Measurements from ENCODE around the gene PRSS36.
"Not testable (repeated sequence)": the region's sequence is repeated elsewhere in the genome, so short reads cannot be mapped to it uniquely, and the experiment has no call there.

The PRSS36 gene

GRCh38 chr16:31111881-31112466 lies 37.9 kb downstream of the PRSS36 start:
- Mint-ChIP-seq H3K9me3 (no peaks in the 10 kb centered on the region), H3K27me3 (ENCODE audit: low read depth) (no peaks in the 10 kb centered on the region), H3K36me3 (ENCODE audit: low read depth) (peaks cover 20% of the 10 kb centered on the region), H3K27ac (no peak overlapping the region), H3K4me3 (no peak overlapping the region), H3K4me1 (ENCODE audit: low read depth) (peaks cover 22% of the 10 kb centered on the region)
- DNase-seq (ENCODE audit: low spot score), result no peak

- peak overlapping the region; percentile 84 for H3K4me3 Mint-ChIP-seq
- H3K4me1 Mint-ChIP-seq (ENCODE audit: low read depth), result peaks cover 24% of the 10 kb centered on the region
- no peaks in the 10 kb centered on the region for H3K27me3 Mint-ChIP-seq (ENCODE audit: low read depth)
- no peaks in the 10 kb centered on the region for H3K9me3 Mint-ChIP-seq
- peaks cover 20% of the 10 kb centered on the region for H3K36me3 Mint-ChIP-seq (ENCODE audit: low read depth)
- DNase-seq (ENCODE audit: low spot score), result no peak
- H3K27ac Mint-ChIP-seq, result no peak overlapping the region
These were observed 39.5 kb downstream of the PRSS36 start for GRCh38 chr16:31110106-31111034.

- peaks cover 20% of the 10 kb centered on the region for H3K36me3 Mint-ChIP-seq (ENCODE audit: low read depth)
- H3K4me1 Mint-ChIP-seq (ENCODE audit: low read depth), result peaks cover 21% of the 10 kb centered on the region
- no peaks in the 10 kb centered on the region for H3K9me3 Mint-ChIP-seq
- H3K27ac Mint-ChIP-seq, result peak overlapping the region; percentile 79
- no peak for DNase-seq (ENCODE audit: low spot score)
- H3K4me3 Mint-ChIP-seq, result peak overlapping the region; percentile 84
- no peaks in the 10 kb centered on the region for H3K27me3 Mint-ChIP-seq (ENCODE audit: low read depth)
These were observed 40.2 kb downstream of the PRSS36 start for GRCh38 chr16:31109622-31110021.

GRCh38 chr16:31108794-31109558 lies 40.9 kb downstream of the PRSS36 start:
- Mint-ChIP-seq H3K4me1 (ENCODE audit: low read depth) (peaks cover 21% of the 10 kb centered on the region), H3K4me3 (peak overlapping the region; percentile 84), H3K36me3 (ENCODE audit: low read depth) (peaks cover 20% of the 10 kb centered on the region), H3K9me3 (no peaks in the 10 kb centered on the region), H3K27ac (peak overlapping the region; percentile 62), H3K27me3 (ENCODE audit: low read depth) (no peaks in the 10 kb centered on the region)
- no peak for DNase-seq (ENCODE audit: low spot score)

- Mint-ChIP-seq H3K36me3 (ENCODE audit: low read depth) (peaks cover 20% of the 10 kb centered on the region), H3K4me3 (peak within 1 kb of the TSS; percentile 84), H3K4me1 (ENCODE audit: low read depth) (peaks cover 18% of the 10 kb centered on the region), H3K27ac (peak within 1 kb of the TSS; percentile 80), H3K9me3 (no peaks in the 10 kb centered on the region), H3K27me3 (ENCODE audit: low read depth) (no peaks in the 10 kb centered on the region)
- peak; percentile 80 for DNase-seq (ENCODE audit: low spot score)
These were observed 41.7 kb downstream of the PRSS36 start, which contains the start of gene BCKDK for GRCh38 chr16:31108035-31108793. Gene BCKDK, plus strand, starts transcription at chr16:31108386. Its CDS starts 838 bp downstream, at chr16:31109224.

GRCh38 chr16:31107465-31107867 lies 42.4 kb downstream of the PRSS36 start:
- peaks cover 20% of the 10 kb centered on the region for H3K36me3 Mint-ChIP-seq (ENCODE audit: low read depth)
- peak overlapping the region; percentile 80 for H3K27ac Mint-ChIP-seq
- peak; percentile 61 for DNase-seq (ENCODE audit: low spot score)
- peak overlapping the region; percentile 84 for H3K4me3 Mint-ChIP-seq
- peaks cover 18% of the 10 kb centered on the region for H3K4me1 Mint-ChIP-seq (ENCODE audit: low read depth)
- no peaks in the 10 kb centered on the region for H3K9me3 Mint-ChIP-seq
- no peaks in the 10 kb centered on the region for H3K27me3 Mint-ChIP-seq (ENCODE audit: low read depth)

GRCh38 chr16:31106509-31107464 lies 43.1 kb downstream of the PRSS36 start:
- H3K9me3 Mint-ChIP-seq, result no peaks in the 10 kb centered on the region
- H3K27me3 Mint-ChIP-seq (ENCODE audit: low read depth), result no peaks in the 10 kb centered on the region
- peak overlapping the region; percentile 84 for H3K4me3 Mint-ChIP-seq
- peaks cover 18% of the 10 kb centered on the region for H3K4me1 Mint-ChIP-seq (ENCODE audit: low read depth)
- peak overlapping the region; percentile 80 for H3K27ac Mint-ChIP-seq
- H3K36me3 Mint-ChIP-seq (ENCODE audit: low read depth), result peaks cover 17% of the 10 kb centered on the region
- no peak for DNase-seq (ENCODE audit: low spot score)

GRCh38 chr16:31105677-31106213 lies 44.1 kb downstream of the PRSS36 start:
- H3K27me3 Mint-ChIP-seq (ENCODE audit: low read depth), result no peaks in the 10 kb centered on the region
- DNase-seq (ENCODE audit: low spot score), result peak; percentile 76
- peaks cover 18% of the 10 kb centered on the region for H3K4me1 Mint-ChIP-seq (ENCODE audit: low read depth)
- no peaks in the 10 kb centered on the region for H3K9me3 Mint-ChIP-seq
- H3K4me3 Mint-ChIP-seq, result no peak overlapping the region
- peak overlapping the region; percentile 79 for H3K27ac Mint-ChIP-seq
- H3K36me3 Mint-ChIP-seq (ENCODE audit: low read depth), result peaks cover 11% of the 10 kb centered on the region

GRCh38 chr16:31100876-31101641 lies 48.8 kb downstream of the PRSS36 start:
- not testable (repeated sequence) for H3K4me3 Mint-ChIP-seq; H3K36me3 Mint-ChIP-seq (ENCODE audit: low read depth); DNase-seq (ENCODE audit: low spot score); H3K4me1 Mint-ChIP-seq (ENCODE audit: low read depth); H3K27ac Mint-ChIP-seq; H3K27me3 Mint-ChIP-seq (ENCODE audit: low read depth); H3K9me3 Mint-ChIP-seq

- H3K36me3 Mint-ChIP-seq (ENCODE audit: low read depth), result no peaks in the 10 kb centered on the region
- peaks cover 4% of the 10 kb centered on the region for H3K27me3 Mint-ChIP-seq (ENCODE audit: low read depth)
- no peak overlapping the region for H3K27ac Mint-ChIP-seq
- H3K9me3 Mint-ChIP-seq, result no peaks in the 10 kb centered on the region
- no peak overlapping the region for H3K4me3 Mint-ChIP-seq
- peaks cover 6% of the 10 kb centered on the region for H3K4me1 Mint-ChIP-seq (ENCODE audit: low read depth)
- no peak for DNase-seq (ENCODE audit: low spot score)
These were observed 49.8 kb downstream of the PRSS36 start for GRCh38 chr16:31099860-31100638.

- Mint-ChIP-seq H3K27me3 (ENCODE audit: low read depth) (no peaks in the 10 kb centered on the region), H3K27ac (peak within 1 kb of the TSS; percentile 86), H3K9me3 (no peaks in the 10 kb centered on the region), H3K36me3 (ENCODE audit: low read depth) (peaks cover 10% of the 10 kb centered on the region), H3K4me3 (peak within 1 kb of the TSS; percentile 91), H3K4me1 (ENCODE audit: low read depth) (peaks cover 13% of the 10 kb centered on the region)
- DNase-seq (ENCODE audit: low spot score), result peak; percentile 91
These were observed 55.3 kb downstream of the PRSS36 start, which contains the start of gene VKORC1 for GRCh38 chr16:31094424-31095120. Gene VKORC1, minus strand, starts transcription at chr16:31094797. Its CDS starts 68 bp downstream, at chr16:31094729.
